HG02870 (cell line): Measurements from ENCODE around the gene CAMTA1.

Experiments used
- ATAC-seq: cut with Tn5 transposase; IDR thresholded peaks from one replicate; pipeline ENCODE4 v1.9.1; 2021; ENCODE audit warnings: mild to moderate bottlenecking, moderate library complexity; ENCODE audit not compliant: unreplicated experiment

The CAMTA1 gene

GRCh38 chr1:7221826-7222694 is 436.8 kb downstream of the CAMTA1 start:
- ATAC-seq = no peak

GRCh38 chr1:7222695-7223015 is 437.4 kb downstream of the CAMTA1 start:
- ATAC-seq = no peak

- ATAC-seq = no peak
These were observed 438.3 kb downstream of the CAMTA1 start for GRCh38 chr1:7223334-7224080.

GRCh38 chr1:7224081-7224534 is 438.9 kb downstream of the CAMTA1 start:
- no peak for ATAC-seq

- ATAC-seq = no peak
These were observed 439.4 kb downstream of the CAMTA1 start for GRCh38 chr1:7224644-7225043.

GRCh38 chr1:7225711-7226505 is 440.7 kb downstream of the CAMTA1 start:
- ATAC-seq = no peak

GRCh38 chr1:7227654-7228053 is 442.4 kb downstream of the CAMTA1 start:
- ATAC-seq = no peak

GRCh38 chr1:7228252-7228961 is 443.2 kb downstream of the CAMTA1 start:
- no peak for ATAC-seq

GRCh38 chr1:7229186-7229585 is 443.9 kb downstream of the CAMTA1 start:
- ATAC-seq = no peak

- ATAC-seq = no peak
These were observed 444.7 kb downstream of the CAMTA1 start for GRCh38 chr1:7229696-7230631.

GRCh38 chr1:7232441-7233236 is 447.4 kb downstream of the CAMTA1 start:
- ATAC-seq = no peak

- ATAC-seq = no peak
These were observed 447.9 kb downstream of the CAMTA1 start for GRCh38 chr1:7233237-7233540.

- ATAC-seq = no peak
These were observed 448.6 kb downstream of the CAMTA1 start for GRCh38 chr1:7233646-7234470.

GRCh38 chr1:7234471-7234755 is 449.2 kb downstream of the CAMTA1 start:
- no peak for ATAC-seq

- no peak for ATAC-seq
These were observed 450.7 kb downstream of the CAMTA1 start for GRCh38 chr1:7235871-7236517.

GRCh38 chr1:7236844-7237515 is 451.7 kb downstream of the CAMTA1 start:
- no peak for ATAC-seq

- ATAC-seq = no peak
These were observed 461.9 kb downstream of the CAMTA1 start for GRCh38 chr1:7247158-7247557.
